Measurements from ENCODE around the gene IL22RA1. TPM values are rescaled to one million over a fixed set of nuclear protein-coding genes. Genes with fewer than 3 reads are reported as not detected.

The IL22RA1 gene
- total and polyA plus RNA-seq, 9 of the 15 experiments (the other 6 are each of a cell fraction or from before 2014, with no cell fraction given): not detected

DNA sequence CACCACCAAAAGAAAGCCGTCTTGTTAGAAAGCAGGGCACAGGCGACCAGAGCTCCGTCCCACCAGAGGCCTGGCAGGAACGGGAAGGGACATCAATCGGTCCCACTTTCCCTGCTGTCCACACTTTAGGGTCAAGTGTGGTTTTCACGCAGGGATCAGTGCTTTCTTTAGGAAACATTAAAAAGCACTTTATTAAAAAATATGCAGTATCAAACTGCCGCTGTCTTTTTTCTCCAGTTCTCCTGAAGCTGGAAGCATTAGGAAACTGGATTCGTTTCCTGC is 43.7 kb upstream of the IL22RA1 start:
- no peak for FAIRE-seq
- no peak for DNase-seq (ENCODE audit: extremely low read depth in 1 of 4, low spot score in 3 of 4)
- ChIA-PET POLR2A (interaction anchor here (0.6 to 1.0 kb wide), 3 partner anchors 9 to 462 kb away, joined by 3 to 4 read pairs (median 3); no protein-coding TSS in a partner anchor), CTCF (ENCODE audit: low intra/inter-chr PET ratio) (no interaction called here)
- Histone ChIP-seq H3K79me2 (ENCODE audit: control insufficient read depth, insufficient read depth, low read length) (no peaks in the 10 kb centered on the region), H3K27me3 (ENCODE audit: control insufficient read depth in 2 of 2, insufficient read depth in 2 of 2, low read length in 2 of 2) (peaks cover 38 to 64% of the 10 kb centered on the region in 2 experiments), H3K9me1 (ENCODE audit: control insufficient read depth, insufficient read depth, low read length) (no peaks in the 10 kb centered on the region), H3K9ac (ENCODE audit: insufficient read depth in 1 of 2, low read depth in 2 of 2, low read length in 2 of 2) (no peak overlapping the region), H3K27ac (ENCODE audit: extremely low read depth, low read depth, low read length) (no peak overlapping the region), H3K9me3 (replicated peaks; ENCODE audit: control insufficient read depth, insufficient read depth, low read depth, low read length) (no peaks in the 10 kb centered on the region), H3K4me1 (replicated peaks in 1 of 2; ENCODE audit: control insufficient read depth in 2 of 2, insufficient read depth in 2 of 2, low read length in 2 of 2) (peaks cover 9 to 11% of the 10 kb centered on the region in 2 experiments; a peak in 3 of 5 replicates), H3K4me3 (no peak overlapping the region), H3K36me3 (ENCODE audit: control insufficient read depth, insufficient read depth, low read length) (no peaks in the 10 kb centered on the region), H3K4me2 (ENCODE audit: insufficient read depth, low read length) (no peak overlapping the region), H2AFZ (ENCODE audit: low read depth, low read length) (no peak overlapping the region), H4K20me1 (replicated peaks; ENCODE audit: control insufficient read depth, insufficient read depth, low read length) (no peaks in the 10 kb centered on the region; the same call in 1 of the 2 replicates)
- 10% methylated on average over 8 of the region's 8 CpGs for WGBS (ENCODE audit: insufficient coverage, low coverage, missing lambda C conversion rate)
- no TSS peak for BruUV-seq (replicated peaks)
- TF ChIP-seq EZH2 (IDR thresholded peaks at IDR 0.05; ENCODE audit: borderline replicate concordance, low read depth, low read length) (peak; percentile 48), RBM25 (IDR thresholded peaks at IDR 0.05; ENCODE audit: low read depth, low read length, severe bottlenecking) (no peak)
- in situ Hi-C loops (cut with MboI): no loop called here
- ATAC-seq: no peak
- intact Hi-C loops (cut with micrococcal nuclease): no loop called here

DNA sequence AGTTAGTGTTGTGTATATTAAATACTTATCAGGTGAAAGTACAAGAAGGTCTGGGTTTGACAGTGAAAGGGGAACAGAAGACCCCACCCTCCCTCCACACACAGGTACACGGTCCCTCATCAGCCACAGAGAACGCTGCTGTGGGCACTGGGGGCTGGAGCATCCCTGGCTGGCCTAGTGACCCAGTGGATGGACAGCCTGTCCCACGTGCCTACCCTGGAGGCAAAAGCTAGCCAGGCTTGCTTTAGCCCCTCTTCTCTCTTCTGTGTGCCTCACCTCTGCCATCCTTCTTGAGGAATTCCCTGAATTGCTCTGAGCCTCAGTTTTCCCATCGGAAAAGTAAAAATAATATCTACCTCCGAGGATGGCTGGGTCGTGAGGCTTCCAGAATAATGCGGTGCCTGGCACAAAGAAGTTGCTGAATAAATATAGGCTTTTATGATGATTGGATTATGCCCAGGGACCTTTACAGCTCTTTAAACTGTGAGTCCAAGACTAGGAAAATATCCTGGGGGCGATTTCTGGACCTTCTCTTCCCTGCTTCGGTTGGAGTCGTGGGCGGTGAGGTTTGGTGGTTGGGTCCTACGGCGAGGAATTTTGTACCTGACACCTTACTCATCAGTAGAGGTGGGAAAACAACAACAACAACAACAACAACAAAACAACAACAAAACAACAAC is 43.2 kb upstream of the IL22RA1 start:
- Histone ChIP-seq H3K27ac (ENCODE audit: extremely low read depth, low read depth, low read length) (no peak overlapping the region), H2AFZ (ENCODE audit: low read depth, low read length) (no peak overlapping the region), H3K9me3 (replicated peaks; ENCODE audit: control insufficient read depth, insufficient read depth, low read depth, low read length) (no peaks in the 10 kb centered on the region), H3K4me2 (ENCODE audit: insufficient read depth, low read length) (no peak overlapping the region), H3K79me2 (ENCODE audit: control insufficient read depth, insufficient read depth, low read length) (no peaks in the 10 kb centered on the region), H3K9ac (ENCODE audit: insufficient read depth in 1 of 2, low read depth in 2 of 2, low read length in 2 of 2) (no peak overlapping the region), H4K20me1 (replicated peaks; ENCODE audit: control insufficient read depth, insufficient read depth, low read length) (no peaks in the 10 kb centered on the region; the same call in 1 of the 2 replicates), H3K4me1 (replicated peaks in 1 of 2; ENCODE audit: control insufficient read depth in 2 of 2, insufficient read depth in 2 of 2, low read length in 2 of 2) (peaks cover 9 to 11% of the 10 kb centered on the region in 2 experiments; a peak in 3 of 5 replicates), H3K27me3 (ENCODE audit: control insufficient read depth in 2 of 2, insufficient read depth in 2 of 2, low read length in 2 of 2) (peaks cover 38 to 68% of the 10 kb centered on the region in 2 experiments), H3K4me3 (no peak overlapping the region), H3K9me1 (ENCODE audit: control insufficient read depth, insufficient read depth, low read length) (no peaks in the 10 kb centered on the region), H3K36me3 (ENCODE audit: control insufficient read depth, insufficient read depth, low read length) (no peaks in the 10 kb centered on the region)
- ChIA-PET CTCF (ENCODE audit: low intra/inter-chr PET ratio) (no interaction called here), POLR2A (interaction anchor here (0.6 to 1.3 kb wide), 3 partner anchors 9 to 146 kb away, joined by 3 to 4 read pairs (median 4); no protein-coding TSS in a partner anchor)
- no peak for FAIRE-seq
- no peak for ATAC-seq
- intact Hi-C loops (cut with micrococcal nuclease): no loop called here
- in situ Hi-C loops (cut with MboI): no loop called here
- no TSS peak for BruUV-seq (replicated peaks)
- no peak for DNase-seq (ENCODE audit: extremely low read depth in 1 of 4, low spot score in 3 of 4)
- WGBS (ENCODE audit: insufficient coverage, low coverage, missing lambda C conversion rate): 6% methylated on average over 13 of the region's 13 CpGs
- TF ChIP-seq PHF20 (IDR thresholded peaks at IDR 0.05; ENCODE audit: partially characterized antibody) (no peak), EZH2 (IDR thresholded peaks at IDR 0.05; ENCODE audit: borderline replicate concordance, low read depth, low read length) (no peak), ZNF780A (CRISPR knock-in tag; IDR thresholded peaks at IDR 0.05) (no peak), RNF2 (IDR thresholded peaks at IDR 0.05) (no peak), NCOA6 (IDR thresholded peaks at IDR 0.05) (no peak), ZNF3 (CRISPR knock-in tag; IDR thresholded peaks at IDR 0.05) (no peak), FOSL1 (tag; conservative IDR thresholded peaks at IDR 0.05) (no peak), PRMT5 (CRISPR knock-in tag; IDR thresholded peaks at IDR 0.05) (no peak)
- TF ChIP-seq, protein P1, sequence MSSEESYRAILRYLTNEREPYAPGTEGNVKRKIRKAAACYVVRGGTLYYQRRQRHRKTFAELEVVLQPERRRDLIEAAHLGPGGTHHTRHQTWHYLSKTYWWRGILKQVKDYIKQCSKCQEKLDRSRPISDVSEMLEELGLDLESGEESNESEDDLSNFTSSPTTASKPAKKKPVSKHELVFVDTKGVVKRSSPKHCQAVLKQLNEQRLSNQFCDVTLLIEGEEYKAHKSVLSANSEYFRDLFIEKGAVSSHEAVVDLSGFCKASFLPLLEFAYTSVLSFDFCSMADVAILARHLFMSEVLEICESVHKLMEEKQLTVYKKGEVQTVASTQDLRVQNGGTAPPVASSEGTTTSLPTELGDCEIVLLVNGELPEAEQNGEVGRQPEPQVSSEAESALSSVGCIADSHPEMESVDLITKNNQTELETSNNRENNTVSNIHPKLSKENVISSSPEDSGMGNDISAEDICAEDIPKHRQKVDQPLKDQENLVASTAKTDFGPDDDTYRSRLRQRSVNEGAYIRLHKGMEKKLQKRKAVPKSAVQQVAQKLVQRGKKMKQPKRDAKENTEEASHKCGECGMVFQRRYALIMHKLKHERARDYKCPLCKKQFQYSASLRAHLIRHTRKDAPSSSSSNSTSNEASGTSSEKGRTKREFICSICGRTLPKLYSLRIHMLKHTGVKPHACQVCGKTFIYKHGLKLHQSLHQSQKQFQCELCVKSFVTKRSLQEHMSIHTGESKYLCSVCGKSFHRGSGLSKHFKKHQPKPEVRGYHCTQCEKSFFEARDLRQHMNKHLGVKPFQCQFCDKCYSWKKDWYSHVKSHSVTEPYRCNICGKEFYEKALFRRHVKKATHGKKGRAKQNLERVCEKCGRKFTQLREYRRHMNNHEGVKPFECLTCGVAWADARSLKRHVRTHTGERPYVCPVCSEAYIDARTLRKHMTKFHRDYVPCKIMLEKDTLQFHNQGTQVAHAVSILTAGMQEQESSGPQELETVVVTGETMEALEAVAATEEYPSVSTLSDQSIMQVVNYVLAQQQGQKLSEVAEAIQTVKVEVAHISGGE (CRISPR knock-in tag; IDR thresholded peaks at IDR 0.05): no peak
- TF ChIP-seq, protein P2, sequence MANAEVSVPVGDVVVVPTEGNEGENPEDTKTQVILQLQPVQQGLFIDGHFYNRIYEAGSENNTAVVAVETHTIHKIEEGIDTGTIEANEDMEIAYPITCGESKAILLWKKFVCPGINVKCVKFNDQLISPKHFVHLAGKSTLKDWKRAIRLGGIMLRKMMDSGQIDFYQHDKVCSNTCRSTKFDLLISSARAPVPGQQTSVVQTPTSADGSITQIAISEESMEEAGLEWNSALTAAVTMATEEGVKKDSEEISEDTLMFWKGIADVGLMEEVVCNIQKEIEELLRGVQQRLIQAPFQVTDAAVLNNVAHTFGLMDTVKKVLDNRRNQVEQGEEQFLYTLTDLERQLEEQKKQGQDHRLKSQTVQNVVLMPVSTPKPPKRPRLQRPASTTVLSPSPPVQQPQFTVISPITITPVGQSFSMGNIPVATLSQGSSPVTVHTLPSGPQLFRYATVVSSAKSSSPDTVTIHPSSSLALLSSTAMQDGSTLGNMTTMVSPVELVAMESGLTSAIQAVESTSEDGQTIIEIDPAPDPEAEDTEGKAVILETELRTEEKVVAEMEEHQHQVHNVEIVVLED (CRISPR knock-in tag; IDR thresholded peaks at IDR 0.05): no peak

All from K562 (cell line).